GM12892 (cell line): ENCODE data around the gene DPAGT1. TPM values are rescaled to one million over a fixed set of nuclear protein-coding genes. Genes with fewer than 3 reads are reported as not detected.
"Not testable (repeated sequence)": the region's sequence is repeated elsewhere in the genome, so short reads cannot be mapped to it uniquely, and the experiment has no call there.

ENCODE experiments used
- DNase-seq: peaks from one replicate; pipeline ENCODE4 v3.0.0; 2011; ENCODE audit not compliant: insufficient read length
- FAIRE-seq: peaks from 2 replicates; lab custom pipeline; 2011; peaks lifted over from hg19 to GRCh38; lab: Jason Lieb, UNC
- POLR2A ChIP-seq: IDR thresholded peaks from 2 replicates; pipeline ENCODE4 v1.6.1; 2011; ENCODE audit warnings: low read depth, low read length, control low read depth
- POLR2AphosphoS5 ChIP-seq: IDR thresholded peaks from 2 replicates; pipeline ENCODE4 v1.6.1; 2011; ENCODE audit warnings: low read depth, low read length, control low read depth
- TAF1 ChIP-seq: IDR thresholded peaks from 2 replicates; pipeline ENCODE4 v1.6.1; 2011; ENCODE audit warnings: low read depth, mild to moderate bottlenecking, control low read depth, low read length, borderline replicate concordance
- polyA plus RNA-seq: library from polyadenylated mRNA; unstranded; fragments of >200 nt; gene quantifications from one replicate; pipeline ENCODE4 v1.2.1, GENCODE V29; 2012; ENCODE audit warnings: missing spikeins, inconsistent platforms; ENCODE audit not compliant: missing spikeins

The DPAGT1 gene
- 16.9 TPM for polyA plus RNA-seq

DNA sequence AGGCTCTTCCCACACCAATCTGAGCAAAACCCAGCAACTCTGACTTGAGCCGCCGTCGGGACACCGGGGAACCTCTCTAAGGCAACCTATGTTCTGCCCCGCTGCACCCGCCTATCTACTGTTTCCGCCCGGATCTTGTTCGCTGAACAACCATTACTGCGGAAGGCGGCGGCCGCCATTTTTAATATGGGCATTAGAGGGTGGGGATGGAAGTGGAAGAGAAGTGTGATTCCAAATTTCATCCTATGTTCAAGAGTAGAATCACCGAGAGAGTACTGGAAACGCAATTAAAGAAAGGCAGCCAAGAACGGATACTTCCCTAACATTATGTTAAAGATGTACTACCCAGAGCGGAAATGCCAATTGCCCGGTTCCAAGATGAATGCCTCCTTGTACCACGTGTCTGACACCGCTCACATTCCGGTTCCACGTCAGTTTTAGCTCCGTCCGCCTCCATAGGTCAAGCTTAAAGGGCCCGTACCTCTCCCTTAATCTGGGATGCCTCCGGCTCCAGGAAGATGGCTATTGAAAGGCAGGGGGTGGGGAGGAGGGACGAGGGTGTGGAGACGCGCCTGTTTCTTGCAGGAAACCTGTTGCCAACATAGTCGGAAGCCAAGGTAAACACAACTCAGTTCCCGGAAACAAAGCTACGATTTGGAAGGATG, at the start of gene DPAGT1:
Gene DPAGT1, minus strand, starts transcription at position 95 of the 665 bp plus-strand sequence. CDS start 198 bp downstream, outside the sequence.
- peak; percentile 99 for FAIRE-seq
- peak; percentile 86 for TF ChIP-seq TAF1
- TF ChIP-seq POLR2AphosphoS5, result no peak
- no peak for TF ChIP-seq POLR2A
- DNase-seq, result no peak

DNA sequence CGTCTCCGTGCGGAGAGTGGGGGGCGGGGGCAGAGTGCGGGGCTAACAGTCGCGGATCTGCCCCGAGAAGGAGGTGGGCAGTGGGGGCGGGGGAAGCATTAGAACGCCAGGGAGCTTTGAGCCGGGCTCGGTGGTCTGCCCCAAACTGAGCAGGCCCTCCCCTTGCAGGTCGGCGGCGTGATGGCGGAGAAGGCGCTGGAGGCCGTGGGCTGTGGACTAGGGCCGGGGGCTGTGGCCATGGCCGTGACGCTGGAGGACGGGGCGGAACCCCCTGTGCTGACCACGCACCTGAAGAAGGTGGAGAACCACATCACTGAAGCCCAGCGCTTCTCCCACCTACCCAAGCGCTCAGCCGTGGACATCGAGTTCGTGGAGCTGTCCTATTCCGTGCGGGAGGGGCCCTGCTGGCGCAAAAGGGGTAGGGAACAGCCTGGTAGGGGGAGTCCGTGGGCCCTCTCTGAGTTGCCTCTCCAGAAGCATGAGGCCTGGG, 48.2 kb upstream of the DPAGT1 start:
- TF ChIP-seq POLR2A (no peak), TAF1 (no peak), POLR2AphosphoS5 (no peak)
- FAIRE-seq (no peak), DNase-seq (no peak)

DNA sequence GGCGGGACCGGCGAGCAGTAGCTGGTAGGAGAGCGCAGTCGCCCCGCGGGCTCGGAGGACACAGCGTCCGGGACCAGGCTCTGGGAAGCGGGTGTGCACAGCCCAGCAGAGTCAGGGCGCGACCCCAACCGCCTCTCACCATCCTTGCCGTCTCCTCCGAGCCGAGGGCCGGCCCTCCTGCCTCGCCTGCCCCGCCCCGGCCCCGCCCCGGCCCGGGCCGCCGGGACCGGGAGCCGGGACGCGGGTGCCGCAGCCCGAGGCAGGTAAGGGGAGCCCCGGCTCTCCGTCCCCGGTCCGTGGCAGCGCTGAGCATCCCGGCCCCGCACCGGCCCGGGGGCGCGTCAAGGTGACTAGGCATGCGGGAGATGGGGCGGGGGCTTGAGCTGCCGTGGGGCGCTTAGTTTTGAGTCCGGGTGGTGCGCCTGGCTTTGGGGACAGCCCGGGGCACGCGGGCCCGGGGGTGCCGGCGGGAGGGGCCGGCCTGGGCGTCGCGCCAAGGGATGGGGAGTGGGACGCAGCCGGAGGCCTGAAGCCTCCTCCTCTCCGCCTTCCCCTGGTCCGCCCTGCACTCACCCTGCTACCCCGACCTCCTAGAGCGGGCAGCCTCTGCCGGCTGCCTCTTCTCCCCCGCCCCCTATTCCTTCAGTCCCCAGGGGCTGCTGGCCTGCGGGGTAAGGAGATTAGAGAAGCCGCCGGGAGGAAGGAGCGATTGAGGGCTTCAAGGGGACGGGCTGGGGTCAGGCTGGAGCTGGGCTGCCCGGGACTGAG, 47.5 kb upstream of the DPAGT1 start, which contains the start of gene ABCG4:
Gene ABCG4, plus strand, starts transcription at position 35 of the 768 bp plus-strand sequence. CDS start 914 bp downstream, outside the sequence.
- FAIRE-seq (no peak), DNase-seq (no peak)
- TF ChIP-seq TAF1 (no peak), POLR2AphosphoS5 (no peak), POLR2A (no peak)

DNA sequence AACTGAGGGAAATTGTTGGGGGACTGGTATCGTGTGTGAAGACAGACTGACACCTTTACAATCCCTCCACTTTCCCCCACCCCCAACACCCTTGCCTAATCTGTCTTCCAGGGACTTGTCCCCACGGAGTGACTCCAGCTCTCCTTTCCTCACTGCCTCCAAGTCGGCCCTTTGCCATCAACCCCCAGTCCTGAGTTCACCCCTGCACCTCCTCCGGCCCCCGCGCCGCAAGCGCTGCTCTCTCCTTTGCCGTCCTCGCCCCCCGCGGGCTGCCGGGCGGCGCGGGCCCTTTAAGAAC, 47.0 kb upstream of the DPAGT1 start:
- TF ChIP-seq POLR2A (no peak), POLR2AphosphoS5 (no peak), TAF1 (no peak)
- DNase-seq (no peak), FAIRE-seq (peak; percentile 17)

DNA sequence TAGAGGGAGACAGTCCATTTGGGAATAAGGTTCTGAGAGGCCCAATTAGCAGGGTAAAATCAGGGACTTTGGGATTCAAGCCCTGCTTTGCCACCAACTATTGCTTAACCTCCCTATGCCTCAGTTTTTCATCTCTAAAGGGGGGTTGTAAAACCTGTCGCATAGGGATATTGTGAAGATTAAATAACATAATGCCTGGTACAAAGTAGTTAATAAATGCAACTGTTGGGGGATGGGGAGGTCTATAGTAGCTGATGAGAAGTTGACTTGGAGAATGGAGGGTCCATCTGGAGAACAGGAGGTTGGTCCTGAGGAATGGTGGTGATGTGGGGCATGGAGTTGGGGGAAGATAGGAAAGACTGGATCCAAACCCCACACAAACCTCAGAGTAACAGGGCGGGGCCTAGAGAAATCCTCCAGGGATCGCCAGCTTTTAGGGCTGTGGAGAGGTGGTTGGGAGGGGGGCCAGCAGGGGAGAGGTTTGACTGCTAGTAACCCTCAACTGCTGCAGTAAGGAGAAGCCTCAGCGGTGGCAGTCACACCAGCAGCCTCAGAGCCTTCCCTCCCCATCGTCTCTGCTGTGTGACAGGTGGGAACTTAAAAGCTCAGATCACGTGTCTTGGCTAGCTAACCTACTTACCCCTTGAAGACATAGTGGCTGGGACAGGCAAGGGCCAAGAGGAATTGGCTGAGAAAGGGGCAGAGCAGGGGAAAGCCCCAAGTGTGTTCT, 46.1 kb upstream of the DPAGT1 start:
- no peak for TF ChIP-seq TAF1
- TF ChIP-seq POLR2A, result no peak
- no peak for TF ChIP-seq POLR2AphosphoS5
- no peak for DNase-seq
- FAIRE-seq, result no peak

DNA sequence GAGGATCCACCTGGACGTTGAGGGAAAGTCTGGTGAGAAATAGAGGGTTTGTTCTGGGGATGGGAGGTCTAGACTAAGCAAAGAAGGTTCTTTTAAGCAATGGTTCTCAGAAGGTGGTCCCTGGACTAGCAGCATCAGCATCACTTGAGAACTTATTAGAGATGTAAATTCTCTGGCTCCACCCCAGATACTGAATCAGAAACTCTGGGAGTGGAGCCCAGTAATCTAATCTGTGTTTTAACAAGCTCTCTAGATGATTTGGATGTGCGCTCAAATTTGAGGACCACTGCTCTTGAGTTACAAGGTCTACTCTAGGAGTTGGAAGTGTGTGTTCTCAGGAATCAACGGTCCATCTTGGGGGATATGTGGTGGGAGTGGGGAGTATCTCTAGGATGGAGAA, 43.9 kb upstream of the DPAGT1 start:
- FAIRE-seq, result no peak
- no peak for DNase-seq
- TF ChIP-seq TAF1, result no peak
- TF ChIP-seq POLR2A, result no peak
- no peak for TF ChIP-seq POLR2AphosphoS5

DNA sequence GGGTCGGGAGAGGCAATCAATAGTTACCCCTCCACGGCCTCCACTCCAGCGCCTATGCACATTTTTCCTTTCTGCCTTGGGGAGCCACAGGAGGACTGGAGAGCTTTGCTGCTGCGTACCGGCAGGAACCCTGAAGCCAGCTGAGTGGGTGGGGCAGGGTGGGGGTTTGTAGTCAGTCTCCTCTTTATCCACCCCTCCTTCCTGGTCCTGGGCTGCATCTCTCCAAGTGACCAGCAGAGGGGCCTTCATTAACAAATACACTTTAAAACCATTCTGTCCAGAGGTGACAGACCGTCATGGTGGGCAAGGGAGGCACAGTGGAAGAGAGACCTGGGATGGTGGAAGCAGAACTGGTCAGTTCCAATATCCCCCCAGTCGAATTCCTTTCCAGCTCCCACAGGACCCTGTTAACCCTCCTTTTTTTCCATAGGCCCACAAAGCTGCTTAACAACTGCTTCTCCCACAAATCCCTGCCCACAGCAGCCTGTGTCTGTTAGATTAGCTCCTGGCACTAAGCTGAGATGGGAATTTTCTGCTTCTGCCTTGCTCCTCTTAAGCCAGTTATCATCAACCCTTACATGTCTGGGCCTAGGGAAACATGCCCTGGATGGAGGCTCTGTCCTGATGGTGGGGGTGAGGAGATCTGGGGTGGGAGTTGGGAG, 43.3 kb upstream of the DPAGT1 start:
- TF ChIP-seq TAF1, result no peak
- TF ChIP-seq POLR2A, result no peak
- TF ChIP-seq POLR2AphosphoS5, result no peak
- DNase-seq, result peak; percentile 71
- peak; percentile 65 for FAIRE-seq

DNA sequence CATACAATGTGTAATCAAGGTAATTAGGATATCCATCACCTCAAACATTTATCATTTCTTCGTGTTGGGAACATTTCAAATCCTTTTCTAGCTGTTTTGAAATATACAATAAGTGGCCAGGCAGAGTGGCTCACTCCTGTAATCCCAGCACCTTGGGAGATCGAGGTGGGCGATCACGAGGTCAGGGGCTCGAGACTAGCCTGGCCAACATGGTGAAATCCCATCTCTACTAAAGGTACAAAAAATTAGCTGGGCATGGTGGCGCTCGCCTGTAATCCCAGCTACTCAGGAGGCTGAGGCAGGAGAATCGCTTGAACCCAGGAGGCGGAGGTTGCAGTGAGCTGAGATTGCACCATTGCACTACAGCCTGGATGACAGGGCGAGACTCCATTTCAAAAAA, 37.6 kb upstream of the DPAGT1 start:
- DNase-seq, FAIRE-seq: not testable (repeated sequence)

DNA sequence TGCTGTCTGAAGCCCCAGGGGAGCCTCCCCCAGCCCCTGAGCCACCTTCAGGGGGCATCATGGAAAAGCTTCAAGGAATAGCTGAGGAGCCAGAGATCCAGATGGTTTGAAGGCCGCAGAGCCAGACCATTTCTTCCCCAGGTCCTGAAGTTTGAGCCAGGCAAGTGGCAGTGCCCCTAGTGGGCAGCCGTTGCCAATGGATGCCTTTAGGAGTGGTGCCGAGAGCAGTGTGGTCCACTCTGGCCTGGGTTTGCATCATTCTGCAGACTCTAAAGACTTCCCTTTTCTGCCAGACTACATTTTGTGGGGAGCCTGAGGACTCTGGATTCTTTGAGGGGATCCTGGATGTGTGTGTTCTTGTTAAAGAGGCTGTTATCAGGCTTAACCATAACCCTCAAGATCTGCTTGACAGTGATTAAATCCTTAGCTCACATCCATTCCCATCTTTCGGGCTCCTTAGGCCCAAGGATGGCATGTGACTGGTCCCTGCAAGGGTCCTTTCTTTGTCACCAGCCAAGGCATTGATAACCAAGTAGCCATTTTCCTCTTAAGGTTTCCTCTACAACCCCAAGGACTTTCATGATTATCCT, 32.8 kb upstream of the DPAGT1 start:
- no peak for TF ChIP-seq POLR2A
- TF ChIP-seq POLR2AphosphoS5, result no peak
- TF ChIP-seq TAF1, result no peak
- FAIRE-seq, result no peak
- no peak for DNase-seq

DNA sequence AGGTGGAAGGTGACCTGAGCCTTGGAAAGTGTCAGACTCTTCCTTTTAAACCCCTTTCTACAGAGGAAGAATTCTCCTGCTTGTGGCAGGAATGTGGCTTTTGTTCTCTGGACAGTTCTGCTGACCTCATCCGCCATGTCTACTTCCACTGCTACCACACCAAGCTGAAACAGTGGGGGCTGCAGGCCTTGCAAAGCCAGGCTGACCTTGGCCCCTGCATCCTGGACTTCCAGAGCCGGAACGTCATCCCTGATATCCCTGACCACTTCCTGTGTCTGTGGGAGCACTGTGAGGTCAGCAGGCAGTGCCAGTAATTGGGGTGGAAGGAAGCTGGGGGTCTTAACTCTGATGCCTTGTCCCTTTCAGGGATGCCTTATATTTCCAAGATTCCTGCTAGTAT, 29.0 kb upstream of the DPAGT1 start:
- TF ChIP-seq POLR2AphosphoS5 (no peak), TAF1 (no peak), POLR2A (no peak)
- no peak for FAIRE-seq
- no peak for DNase-seq
